ENCODE results near the gene CYP26B1.

- TF ChIP-seq CTCF (conservative IDR thresholded peaks at IDR 0.05; ENCODE audit: low read length) (no peak), EZH2phosphoT487 (IDR thresholded peaks at IDR 0.05; ENCODE audit: borderline replicate concordance, low read depth, low read length) (no peak)
Observed at GRCh38 chr2:72126186-72127100, 21.2 kb downstream of the CYP26B1 start.

All from OCI-LY7 (cell line).